ENCODE measurements around the gene CRABP2.

CRABP2 gene

DNA sequence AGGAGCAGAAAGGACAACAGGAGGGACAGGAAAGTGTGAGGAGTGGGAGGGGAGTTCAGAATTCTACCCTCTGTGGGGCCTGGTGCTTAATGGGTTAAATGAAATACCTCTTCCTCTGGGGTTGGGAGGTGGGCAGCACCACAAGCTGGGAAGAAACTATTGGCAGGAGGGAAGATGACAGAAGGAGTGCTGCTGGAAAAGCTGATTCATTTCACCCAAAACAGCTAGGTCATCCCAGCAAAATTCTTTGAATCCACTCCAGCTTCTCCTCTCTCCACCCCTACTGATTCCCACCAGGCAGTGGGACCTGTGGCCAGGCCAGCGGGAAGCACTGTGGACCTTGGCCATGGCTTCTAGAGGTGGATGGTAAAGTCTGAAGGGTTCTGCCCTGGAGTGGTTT is 50.7 kb downstream of the CRABP2 start:
- Histone ChIP-seq H3K4me3 (ENCODE audit: low read length) (no peak overlapping the region), H3K9ac (ENCODE audit: low read length) (no peak overlapping the region), H3K9me2 (replicated peaks; ENCODE audit: insufficient read depth, low read length) (no peaks in the 10 kb centered on the region), H3K27me3 (replicated peaks; ENCODE audit: insufficient read depth, low read length) (no peaks in the 10 kb centered on the region), H3K4me2 (ENCODE audit: low read depth, low read length) (no peak overlapping the region), H3K9me3 (replicated peaks; ENCODE audit: insufficient read depth, low read length) (no peaks in the 10 kb centered on the region), H3K27ac (ENCODE audit: low read length) (no peak overlapping the region), H3K4me1 (ENCODE audit: low read length) (peaks cover 20% of the 10 kb centered on the region), H3K36me3 (replicated peaks; ENCODE audit: insufficient read depth, low read length) (no peaks in the 10 kb centered on the region), H3F3A (ENCODE audit: insufficient read depth, low read length) (peaks cover 6% of the 10 kb centered on the region; the same call in 1 of the 2 replicates), H2AFZ (ENCODE audit: low read length) (no peak overlapping the region), H4K20me1 (ENCODE audit: insufficient read depth, low read length) (peaks cover 57% of the 10 kb centered on the region), H3K79me2 (ENCODE audit: low read length) (peaks cover 91% of the 10 kb centered on the region)
- no peak for DNase-seq
- no peak for TF ChIP-seq EZH2 (optimal IDR thresholded peaks at IDR 0.05; ENCODE audit: low read depth, low read length)
- TF ChIP-seq, protein P1, sequence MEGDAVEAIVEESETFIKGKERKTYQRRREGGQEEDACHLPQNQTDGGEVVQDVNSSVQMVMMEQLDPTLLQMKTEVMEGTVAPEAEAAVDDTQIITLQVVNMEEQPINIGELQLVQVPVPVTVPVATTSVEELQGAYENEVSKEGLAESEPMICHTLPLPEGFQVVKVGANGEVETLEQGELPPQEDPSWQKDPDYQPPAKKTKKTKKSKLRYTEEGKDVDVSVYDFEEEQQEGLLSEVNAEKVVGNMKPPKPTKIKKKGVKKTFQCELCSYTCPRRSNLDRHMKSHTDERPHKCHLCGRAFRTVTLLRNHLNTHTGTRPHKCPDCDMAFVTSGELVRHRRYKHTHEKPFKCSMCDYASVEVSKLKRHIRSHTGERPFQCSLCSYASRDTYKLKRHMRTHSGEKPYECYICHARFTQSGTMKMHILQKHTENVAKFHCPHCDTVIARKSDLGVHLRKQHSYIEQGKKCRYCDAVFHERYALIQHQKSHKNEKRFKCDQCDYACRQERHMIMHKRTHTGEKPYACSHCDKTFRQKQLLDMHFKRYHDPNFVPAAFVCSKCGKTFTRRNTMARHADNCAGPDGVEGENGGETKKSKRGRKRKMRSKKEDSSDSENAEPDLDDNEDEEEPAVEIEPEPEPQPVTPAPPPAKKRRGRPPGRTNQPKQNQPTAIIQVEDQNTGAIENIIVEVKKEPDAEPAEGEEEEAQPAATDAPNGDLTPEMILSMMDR (IDR thresholded peaks at IDR 0.05; ENCODE audit: low read length): no peak
- TF ChIP-seq EZH2phosphoT487 (IDR thresholded peaks at IDR 0.05; ENCODE audit: low read length): no peak

DNA sequence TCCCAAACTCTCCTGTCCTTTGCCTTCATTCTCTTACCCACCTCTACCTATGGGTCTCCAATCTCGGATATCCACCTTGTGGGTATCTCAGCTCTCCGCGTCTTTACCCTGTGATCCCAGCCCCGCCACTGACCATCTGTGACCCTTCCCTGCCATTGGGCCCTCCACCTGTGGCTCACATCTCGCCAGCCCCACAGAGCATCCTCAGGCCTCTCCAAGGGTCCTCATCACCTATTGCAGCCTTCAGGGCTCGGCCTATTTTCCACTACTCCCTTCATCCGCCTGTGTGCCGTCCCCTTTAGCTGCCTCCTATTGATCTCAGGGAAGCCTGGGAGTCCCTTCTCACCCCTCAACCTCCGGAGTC is 52.4 kb downstream of the CRABP2 start:
- H3K27ac ChIP-seq (ENCODE audit: low read length): no peak overlapping the region
- no peak overlapping the region for H2AFZ ChIP-seq (ENCODE audit: low read length)
- no peaks in the 10 kb centered on the region for H3K9me3 ChIP-seq (replicated peaks; ENCODE audit: insufficient read depth, low read length)
- peaks cover 3% of the 10 kb centered on the region; the same call in 1 of the 2 replicates for H3F3A ChIP-seq (ENCODE audit: insufficient read depth, low read length)
- H3K9me2 ChIP-seq (replicated peaks; ENCODE audit: insufficient read depth, low read length): no peaks in the 10 kb centered on the region
- no peak overlapping the region for H3K4me2 ChIP-seq (ENCODE audit: low read depth, low read length)
- H3K27me3 ChIP-seq (replicated peaks; ENCODE audit: insufficient read depth, low read length): no peaks in the 10 kb centered on the region
- no peak for DNase-seq
- no peak overlapping the region for H3K4me3 ChIP-seq (ENCODE audit: low read length)
- H3K4me1 ChIP-seq (ENCODE audit: low read length): peaks cover 4% of the 10 kb centered on the region
- peaks cover 49% of the 10 kb centered on the region for H4K20me1 ChIP-seq (ENCODE audit: insufficient read depth, low read length)
- no peak overlapping the region for H3K9ac ChIP-seq (ENCODE audit: low read length)
- H3K79me2 ChIP-seq (ENCODE audit: low read length): peaks cover 74% of the 10 kb centered on the region
- no peaks in the 10 kb centered on the region for H3K36me3 ChIP-seq (replicated peaks; ENCODE audit: insufficient read depth, low read length)
- TF ChIP-seq, protein P1 (IDR thresholded peaks at IDR 0.05; ENCODE audit: low read length): no peak
- TF ChIP-seq EZH2 (optimal IDR thresholded peaks at IDR 0.05; ENCODE audit: low read depth, low read length) (no peak), EZH2phosphoT487 (IDR thresholded peaks at IDR 0.05; ENCODE audit: low read length) (no peak)

GRCh38 chr1:156652131-156652991 is 53.0 kb downstream of the CRABP2 start:
- peaks cover 45% of the 10 kb centered on the region for H4K20me1 ChIP-seq (ENCODE audit: insufficient read depth, low read length)
- no peaks in the 10 kb centered on the region; the same call in 1 of the 2 replicates for H3K4me1 ChIP-seq (ENCODE audit: low read length)
- peaks cover 68% of the 10 kb centered on the region for H3K79me2 ChIP-seq (ENCODE audit: low read length)
- H3K4me2 ChIP-seq (ENCODE audit: low read depth, low read length): no peak overlapping the region
- DNase-seq: no peak
- no peak overlapping the region for H2AFZ ChIP-seq (ENCODE audit: low read length)
- H3K27ac ChIP-seq (ENCODE audit: low read length): no peak overlapping the region
- no peaks in the 10 kb centered on the region for H3F3A ChIP-seq (ENCODE audit: insufficient read depth, low read length)
- no peaks in the 10 kb centered on the region for H3K27me3 ChIP-seq (replicated peaks; ENCODE audit: insufficient read depth, low read length)
- H3K36me3 ChIP-seq (replicated peaks; ENCODE audit: insufficient read depth, low read length): no peaks in the 10 kb centered on the region
- no peak overlapping the region for H3K4me3 ChIP-seq (ENCODE audit: low read length)
- no peaks in the 10 kb centered on the region for H3K9me3 ChIP-seq (replicated peaks; ENCODE audit: insufficient read depth, low read length)
- H3K9ac ChIP-seq (ENCODE audit: low read length): no peak overlapping the region
- no peaks in the 10 kb centered on the region for H3K9me2 ChIP-seq (replicated peaks; ENCODE audit: insufficient read depth, low read length)
- TF ChIP-seq, protein P1 (IDR thresholded peaks at IDR 0.05; ENCODE audit: low read length): no peak
- TF ChIP-seq EZH2 (optimal IDR thresholded peaks at IDR 0.05; ENCODE audit: low read depth, low read length): no peak
- no peak for TF ChIP-seq EZH2phosphoT487 (IDR thresholded peaks at IDR 0.05; ENCODE audit: low read length)

Measured in MM.1S (cell line).